ENCODE results near the gene CNGB1.
"Not testable (repeated sequence)": the region's sequence is repeated elsewhere in the genome, so short reads cannot be mapped to it uniquely, and the experiment has no call there.

CNGB1 gene

GRCh38 chr16:57837305-57838125, 133.4 kb downstream of the CNGB1 start:
- TF ChIP-seq, protein P1, sequence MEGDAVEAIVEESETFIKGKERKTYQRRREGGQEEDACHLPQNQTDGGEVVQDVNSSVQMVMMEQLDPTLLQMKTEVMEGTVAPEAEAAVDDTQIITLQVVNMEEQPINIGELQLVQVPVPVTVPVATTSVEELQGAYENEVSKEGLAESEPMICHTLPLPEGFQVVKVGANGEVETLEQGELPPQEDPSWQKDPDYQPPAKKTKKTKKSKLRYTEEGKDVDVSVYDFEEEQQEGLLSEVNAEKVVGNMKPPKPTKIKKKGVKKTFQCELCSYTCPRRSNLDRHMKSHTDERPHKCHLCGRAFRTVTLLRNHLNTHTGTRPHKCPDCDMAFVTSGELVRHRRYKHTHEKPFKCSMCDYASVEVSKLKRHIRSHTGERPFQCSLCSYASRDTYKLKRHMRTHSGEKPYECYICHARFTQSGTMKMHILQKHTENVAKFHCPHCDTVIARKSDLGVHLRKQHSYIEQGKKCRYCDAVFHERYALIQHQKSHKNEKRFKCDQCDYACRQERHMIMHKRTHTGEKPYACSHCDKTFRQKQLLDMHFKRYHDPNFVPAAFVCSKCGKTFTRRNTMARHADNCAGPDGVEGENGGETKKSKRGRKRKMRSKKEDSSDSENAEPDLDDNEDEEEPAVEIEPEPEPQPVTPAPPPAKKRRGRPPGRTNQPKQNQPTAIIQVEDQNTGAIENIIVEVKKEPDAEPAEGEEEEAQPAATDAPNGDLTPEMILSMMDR (IDR thresholded peaks at IDR 0.05) = no peak
- Histone ChIP-seq H3K36me3 (no peaks in the 10 kb centered on the region), H3K4me1 (ENCODE audit: control insufficient read depth in 1 of 2, insufficient read depth in 1 of 2, low read depth in 1 of 2, low read length in 1 of 2) (no peaks in the 10 kb centered on the region), H3K9me3 (no peaks in the 10 kb centered on the region), H3K27ac (no peak overlapping the region), H3K27me3 (no peaks in the 10 kb centered on the region), H3K4me3 (ENCODE audit: low read depth in 1 of 2, low read length in 1 of 2) (no peak overlapping the region)

DNA sequence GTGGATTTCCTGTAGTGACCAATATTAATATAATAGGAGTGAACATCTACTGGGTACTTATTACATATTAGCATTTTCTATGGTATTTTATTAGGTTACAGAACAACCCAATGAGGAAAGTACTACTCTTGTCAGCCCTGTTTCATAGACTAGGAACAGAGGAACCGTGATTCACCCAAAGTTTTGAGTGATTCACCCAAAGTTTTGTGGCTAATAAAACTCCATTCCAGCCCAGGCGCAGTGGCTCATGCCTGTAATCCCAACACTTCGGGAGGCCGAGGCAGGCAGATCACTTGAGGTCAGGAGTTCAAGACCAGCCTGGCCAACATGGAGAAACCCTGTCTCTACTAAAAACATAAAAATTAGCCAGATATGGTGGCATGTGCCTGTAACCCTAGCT, 135.5 kb downstream of the CNGB1 start:
- H3K4me1 ChIP-seq (ENCODE audit: control insufficient read depth in 1 of 2, insufficient read depth in 1 of 2, low read depth in 1 of 2, low read length in 1 of 2); H3K27ac ChIP-seq; H3K27me3 ChIP-seq; H3K4me3 ChIP-seq (ENCODE audit: low read depth in 1 of 2, low read length in 1 of 2); H3K9me3 ChIP-seq; H3K36me3 ChIP-seq: not testable (repeated sequence)

DNA sequence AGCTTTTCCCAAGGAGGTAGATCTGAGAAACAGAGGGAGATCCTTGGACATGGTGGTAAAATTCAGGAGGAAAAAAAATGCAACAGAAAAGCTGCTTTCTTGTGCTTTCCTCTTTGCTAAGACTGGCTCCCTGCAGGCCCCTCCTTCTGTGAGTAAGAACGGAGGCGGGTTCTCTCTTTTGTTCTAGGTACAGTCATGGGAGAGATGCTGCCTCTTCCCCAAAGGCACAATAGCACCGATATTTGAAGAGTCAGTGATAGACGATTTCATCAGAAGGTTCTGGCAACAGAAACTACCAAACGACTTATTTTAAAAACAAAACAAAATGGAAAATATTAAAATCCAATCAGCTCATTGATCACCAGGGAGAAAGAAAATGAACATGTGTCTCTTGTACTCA, 136.0 kb downstream of the CNGB1 start:
- TF ChIP-seq, protein P1 (IDR thresholded peaks at IDR 0.05) = no peak
- Histone ChIP-seq H3K9me3 (no peaks in the 10 kb centered on the region), H3K27me3 (no peaks in the 10 kb centered on the region), H3K4me1 (ENCODE audit: control insufficient read depth in 1 of 2, insufficient read depth in 1 of 2, low read depth in 1 of 2, low read length in 1 of 2) (no peaks in the 10 kb centered on the region), H3K36me3 (no peaks in the 10 kb centered on the region), H3K27ac (no peak overlapping the region), H3K4me3 (ENCODE audit: low read depth in 1 of 2, low read length in 1 of 2) (no peak overlapping the region)
